ENCODE measurements around the gene BOLA1.

- TF ChIP-seq CTCF (IDR thresholded peaks at IDR 0.05; ENCODE audit: low read depth, low read length, poor library complexity, severe bottlenecking) (no peak), EZH2phosphoT487 (IDR thresholded peaks at IDR 0.05; ENCODE audit: borderline replicate concordance, low read length) (no peak)
These were observed 41.1 kb downstream of the BOLA1 start for GRCh38 chr1:149940427-149940826.
